ENCODE data around the gene MOBP.

Gene MOBP

GRCh38 chr3:39435006-39435748 lies 32.3 kb upstream of the MOBP start:
- no peak overlapping the region for H3K4me2 ChIP-seq (ENCODE audit: low read length)
- H2AFZ ChIP-seq (ENCODE audit: low read length) = no peak overlapping the region
- no peaks in the 10 kb centered on the region for H3K9me3 ChIP-seq (ENCODE audit: low read length)

GRCh38 chr3:39438880-39439279 lies 28.6 kb upstream of the MOBP start:
- no peaks in the 10 kb centered on the region for H3K36me3 ChIP-seq (ENCODE audit: insufficient read depth, low read length)
- no peaks in the 10 kb centered on the region for H3K9me2 ChIP-seq (ENCODE audit: low read depth, low read length)
- no peaks in the 10 kb centered on the region for H3K9me3 ChIP-seq (ENCODE audit: low read length)
- no peaks in the 10 kb centered on the region for H3F3A ChIP-seq (ENCODE audit: insufficient read depth, low read length)
- no peaks in the 10 kb centered on the region for H3K4me1 ChIP-seq (ENCODE audit: insufficient read depth, low read length, severe bottlenecking)
- H3K27me3 ChIP-seq (ENCODE audit: insufficient read depth, low read length) = no peaks in the 10 kb centered on the region
- TF ChIP-seq EZH2 (IDR thresholded peaks at IDR 0.05; ENCODE audit: borderline replicate concordance, low read length) = no peak
- TF ChIP-seq CTCF (IDR thresholded peaks at IDR 0.05; ENCODE audit: low read length) = no peak
- H3K27ac ChIP-seq (ENCODE audit: low read depth, low read length, poor library complexity, severe bottlenecking) = no peak overlapping the region
- no peak overlapping the region for H3K4me3 ChIP-seq (ENCODE audit: low read depth, low read length, poor library complexity, severe bottlenecking)
- no peak overlapping the region for H3K9ac ChIP-seq (ENCODE audit: low read length)
- H3K4me2 ChIP-seq (ENCODE audit: low read length) = no peak overlapping the region
- H4K20me1 ChIP-seq (ENCODE audit: insufficient read depth, low read length) = no peaks in the 10 kb centered on the region
- H2AFZ ChIP-seq (ENCODE audit: low read length) = no peak overlapping the region
- H3K79me2 ChIP-seq (ENCODE audit: insufficient read depth, low read length) = no peaks in the 10 kb centered on the region

More at GRCh38 chr3:39435006-39435748, 32.3 kb upstream of the MOBP start:
- H3K9me2 ChIP-seq (ENCODE audit: low read depth, low read length) = no peaks in the 10 kb centered on the region
- no peak for TF ChIP-seq CTCF (IDR thresholded peaks at IDR 0.05; ENCODE audit: low read length)
- TF ChIP-seq EZH2 (IDR thresholded peaks at IDR 0.05; ENCODE audit: borderline replicate concordance, low read length) = no peak
- no peak overlapping the region for H3K9ac ChIP-seq (ENCODE audit: low read length)
- H3K4me3 ChIP-seq (ENCODE audit: low read depth, low read length, poor library complexity, severe bottlenecking) = no peak overlapping the region
- no peaks in the 10 kb centered on the region for H3F3A ChIP-seq (ENCODE audit: insufficient read depth, low read length)
- H3K4me1 ChIP-seq (ENCODE audit: insufficient read depth, low read length, severe bottlenecking) = no peaks in the 10 kb centered on the region
- no peaks in the 10 kb centered on the region for H3K27me3 ChIP-seq (ENCODE audit: insufficient read depth, low read length)
- no peaks in the 10 kb centered on the region for H4K20me1 ChIP-seq (ENCODE audit: insufficient read depth, low read length)
- no peaks in the 10 kb centered on the region for H3K36me3 ChIP-seq (ENCODE audit: insufficient read depth, low read length)
- no peaks in the 10 kb centered on the region for H3K79me2 ChIP-seq (ENCODE audit: insufficient read depth, low read length)
- H3K27ac ChIP-seq (ENCODE audit: low read depth, low read length, poor library complexity, severe bottlenecking) = no peak overlapping the region

- no peaks in the 10 kb centered on the region for H3K9me2 ChIP-seq (ENCODE audit: low read depth, low read length)
- no peaks in the 10 kb centered on the region for H3F3A ChIP-seq (ENCODE audit: insufficient read depth, low read length)
- H2AFZ ChIP-seq (ENCODE audit: low read length) = no peak overlapping the region
- no peak overlapping the region for H3K4me3 ChIP-seq (ENCODE audit: low read depth, low read length, poor library complexity, severe bottlenecking)
- no peaks in the 10 kb centered on the region for H3K27me3 ChIP-seq (ENCODE audit: insufficient read depth, low read length)
- no peaks in the 10 kb centered on the region for H3K36me3 ChIP-seq (ENCODE audit: insufficient read depth, low read length)
- no peaks in the 10 kb centered on the region for H3K4me1 ChIP-seq (ENCODE audit: insufficient read depth, low read length, severe bottlenecking)
- H3K9me3 ChIP-seq (ENCODE audit: low read length) = no peaks in the 10 kb centered on the region
- no peaks in the 10 kb centered on the region for H4K20me1 ChIP-seq (ENCODE audit: insufficient read depth, low read length)
- no peak overlapping the region for H3K4me2 ChIP-seq (ENCODE audit: low read length)
- no peaks in the 10 kb centered on the region for H3K79me2 ChIP-seq (ENCODE audit: insufficient read depth, low read length)
- no peak overlapping the region for H3K27ac ChIP-seq (ENCODE audit: low read depth, low read length, poor library complexity, severe bottlenecking)
- H3K9ac ChIP-seq (ENCODE audit: low read length) = no peak overlapping the region
- TF ChIP-seq CTCF (IDR thresholded peaks at IDR 0.05; ENCODE audit: low read length) = no peak
- no peak for TF ChIP-seq EZH2 (IDR thresholded peaks at IDR 0.05; ENCODE audit: borderline replicate concordance, low read length)
Observed at GRCh38 chr3:39440316-39440715, 27.2 kb upstream of the MOBP start.
